Measurements from ENCODE around the gene PRSS12. TPM values are rescaled to one million over a fixed set of nuclear protein-coding genes. Genes with fewer than 3 reads are reported as not detected.

Gene PRSS12
- total RNA-seq, 1 experiment from 2014 or later = 13.8 TPM

GRCh38 chr4:118329849-118330248 is 23.0 kb downstream of the PRSS12 start:
- Histone ChIP-seq H2AFZ (ENCODE audit: low read depth, low read length, poor library complexity, severe bottlenecking) (no peak overlapping the region), H3K9me3 (ENCODE audit: control insufficient read depth in 1 of 2, insufficient read depth in 1 of 2, low read depth in 1 of 2, low read length in 2 of 2) (no peaks in the 10 kb centered on the region), H3K4me3 (replicated peaks in 1 of 2; ENCODE audit: low read depth in 1 of 2, low read length in 2 of 2) (no peak overlapping the region), H3K9ac (ENCODE audit: low read length) (no peak overlapping the region), H4K20me1 (ENCODE audit: insufficient read depth) (no peaks in the 10 kb centered on the region), H3K9me2 (ENCODE audit: insufficient read depth) (no peaks in the 10 kb centered on the region), H3K4me1 (ENCODE audit: control insufficient read depth in 1 of 2, insufficient read depth in 2 of 2, low read length in 2 of 2) (no peaks in the 10 kb centered on the region), H3K27me3 (ENCODE audit: insufficient read depth, low read length) (no peaks in the 10 kb centered on the region), H3K4me2 (ENCODE audit: low read length) (no peak overlapping the region), H3K27ac (ENCODE audit: low read depth, low read length) (no peak overlapping the region), H3K79me2 (ENCODE audit: insufficient read depth, low read length) (no peaks in the 10 kb centered on the region), H3K36me3 (ENCODE audit: control insufficient read depth in 1 of 2, insufficient read depth in 2 of 2, low read length in 2 of 2) (no peaks in the 10 kb centered on the region)
- ChIA-PET RAD21 (ENCODE audit: low non-redundant PET in 1 of 2, low total read pairs in 2 of 2, uncharacterized antibody in 2 of 2, unreplicated experiment in 2 of 2) (no interaction called here), CTCF (interaction anchor here (0.5 kb wide), 1 partner anchor 348 kb away, joined by 3 read pairs; no protein-coding TSS in a partner anchor), POLR2A (no interaction called here)
- no TSS peak for BruUV-seq (replicated peaks)
- DNase-seq (ENCODE audit: low read depth, low spot score) (no peak), ATAC-seq (no peak)
- TF ChIP-seq REST (IDR thresholded peaks at IDR 0.05; ENCODE audit: low read depth) (no peak), POLR2AphosphoS5 (IDR thresholded peaks at IDR 0.05; ENCODE audit: low read depth, low read length) (no peak), POLR2A (IDR thresholded peaks at IDR 0.05; ENCODE audit: borderline replicate concordance, extremely low read depth, insufficient read depth, insufficient read length) (no peak), EGR1 (IDR thresholded peaks at IDR 0.05; ENCODE audit: low read depth) (no peak), ZNF274 (IDR thresholded peaks at IDR 0.05; ENCODE audit: low read depth, low read length) (no peak), TCF7L2 (IDR thresholded peaks at IDR 0.05; ENCODE audit: borderline replicate concordance, extremely low read depth, insufficient read depth, insufficient read length) (no peak), ELF1 (IDR thresholded peaks at IDR 0.05; ENCODE audit: borderline replicate concordance, low read depth) (no peak), MAX (IDR thresholded peaks at IDR 0.05) (no peak), FOSL1 (IDR thresholded peaks at IDR 0.05; ENCODE audit: low read depth) (no peak), ZFX (IDR thresholded peaks at IDR 0.05) (no peak), RAD21 (IDR thresholded peaks at IDR 0.05; ENCODE audit: low read depth) (no peak), CTCF (IDR thresholded peaks at IDR 0.05 in 2 of 3, conservative IDR thresholded peaks at IDR 0.05 in 1 of 3; ENCODE audit: borderline replicate concordance in 1 of 3, insufficient read depth in 1 of 3, low read depth in 2 of 3, low read length in 2 of 3) (no peak), CEBPB (IDR thresholded peaks at IDR 0.05; ENCODE audit: low read depth) (no peak), SP1 (IDR thresholded peaks at IDR 0.05; ENCODE audit: low read depth) (no peak), ATF3 (IDR thresholded peaks at IDR 0.05) (no peak)
- intact Hi-C loops (cut with micrococcal nuclease) = no loop called here
